Ovary (tissue), 3 donors: ENCODE measurements around the gene TEX12.

ENCODE experiments used
- POLR2A ChIP-seq: fragments of 450-650 bp; IDR thresholded peaks from one replicate; pipeline ENCODE4 v1.6.1; 2017; ENCODE audit warnings: antibody characterized with exemption, mild to moderate bottlenecking, moderate library complexity
- TF ChIP-seq, protein P1 (sequence below), 3 donors: fragments of 450-650 bp in 2 of 3; fragments of 200-600 bp in 1 of 3; IDR thresholded peaks; one replicate each; pipeline versions ENCODE4 v1.5.1 to v1.8.0; 2016 to 2022; ENCODE audit warnings: antibody characterized with exemption in 3 of 3, mild to moderate bottlenecking in 1 of 3
- donor health status: DM: no; HTN: no; CAD: no.

DNA sequence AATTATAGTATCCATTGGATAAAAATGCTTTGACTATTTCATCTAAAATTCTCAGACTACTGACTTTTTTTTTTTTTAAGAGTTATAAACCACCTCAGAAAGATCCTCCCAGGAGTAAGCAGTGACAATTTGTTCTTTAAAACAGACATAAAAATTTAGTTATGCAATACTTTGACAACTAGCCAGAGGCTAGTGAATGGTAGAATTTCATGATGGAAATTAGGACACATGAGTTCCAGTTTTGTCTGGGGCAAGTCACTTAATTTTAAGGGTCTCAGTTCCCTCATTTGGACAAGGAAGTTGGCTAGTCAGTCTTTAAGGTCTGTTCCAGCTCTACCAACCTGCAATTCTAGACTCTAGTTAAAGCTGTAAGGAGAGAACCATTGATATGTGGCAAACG is 6.2 kb upstream of the TEX12 start:
- no peak for TF ChIP-seq POLR2A
- TF ChIP-seq, protein P1, sequence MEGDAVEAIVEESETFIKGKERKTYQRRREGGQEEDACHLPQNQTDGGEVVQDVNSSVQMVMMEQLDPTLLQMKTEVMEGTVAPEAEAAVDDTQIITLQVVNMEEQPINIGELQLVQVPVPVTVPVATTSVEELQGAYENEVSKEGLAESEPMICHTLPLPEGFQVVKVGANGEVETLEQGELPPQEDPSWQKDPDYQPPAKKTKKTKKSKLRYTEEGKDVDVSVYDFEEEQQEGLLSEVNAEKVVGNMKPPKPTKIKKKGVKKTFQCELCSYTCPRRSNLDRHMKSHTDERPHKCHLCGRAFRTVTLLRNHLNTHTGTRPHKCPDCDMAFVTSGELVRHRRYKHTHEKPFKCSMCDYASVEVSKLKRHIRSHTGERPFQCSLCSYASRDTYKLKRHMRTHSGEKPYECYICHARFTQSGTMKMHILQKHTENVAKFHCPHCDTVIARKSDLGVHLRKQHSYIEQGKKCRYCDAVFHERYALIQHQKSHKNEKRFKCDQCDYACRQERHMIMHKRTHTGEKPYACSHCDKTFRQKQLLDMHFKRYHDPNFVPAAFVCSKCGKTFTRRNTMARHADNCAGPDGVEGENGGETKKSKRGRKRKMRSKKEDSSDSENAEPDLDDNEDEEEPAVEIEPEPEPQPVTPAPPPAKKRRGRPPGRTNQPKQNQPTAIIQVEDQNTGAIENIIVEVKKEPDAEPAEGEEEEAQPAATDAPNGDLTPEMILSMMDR (IDR thresholded peaks at IDR 0.05): no peak
